Large intestine (tissue), 3 donors: Measurements from ENCODE around the gene GPR75. TPM values are rescaled to one million over a fixed set of nuclear protein-coding genes. Genes with fewer than 3 reads are reported as not detected.
"Not testable (repeated sequence)": the region's sequence is repeated elsewhere in the genome, so short reads cannot be mapped to it uniquely, and the experiment has no call there.

Experiments used
- DNase-seq, 2 donors: peaks; one replicate each; pipeline versions ENCODE4 v3.0.0 to v3.0.0-alpha.2; 2013
- H3K27ac ChIP-seq: one replicate; pipeline ENCODE4 v1.5.1; 2013; ENCODE audit warnings: low read length
- H3K27me3 ChIP-seq: 2 replicates; pipeline ENCODE4 v1.6.1; 2013; ENCODE audit warnings: low read length; ENCODE audit not compliant: control insufficient read depth, insufficient read depth
- H3K36me3 ChIP-seq: 2 replicates; pipeline ENCODE4 v1.6.1; 2013; ENCODE audit warnings: low read length; ENCODE audit not compliant: control insufficient read depth, insufficient read depth
- H3K4me1 ChIP-seq: one replicate; pipeline ENCODE4 v1.6.1; 2013; ENCODE audit warnings: low read length; ENCODE audit not compliant: control insufficient read depth, insufficient read depth
- H3K4me3 ChIP-seq: one replicate; pipeline ENCODE4 v1.5.1; 2013; ENCODE audit warnings: low read length
- H3K9me3 ChIP-seq: one replicate; pipeline ENCODE4 v1.6.1; 2013; ENCODE audit warnings: mild to moderate bottlenecking, low read depth, low read length, moderate library complexity; ENCODE audit not compliant: control insufficient read depth
- WGBS: methylation state at CpG from one replicate; pipeline ENCODE4 v1.1.5; 2013; ENCODE audit warnings: low lambda C conversion rate; ENCODE audit not compliant: insufficient coverage; 5-methylcytosine and 5-hydroxymethylcytosine counted together
- polyA plus RNA-seq: library from polyadenylated mRNA; unstranded; fragments of 120-200 nt; gene quantifications from one replicate; pipeline ENCODE4 v1.2.1, GENCODE V29; 2013

The GPR75 gene
- polyA plus RNA-seq, 1 donor: 3.3 TPM

- WGBS: no CpG with 5 or more reads among the region's 2 CpGs
- no peak overlapping the region for H3K27ac ChIP-seq
- H3K4me1 ChIP-seq: peaks cover 6% of the 10 kb centered on the region
- H3K36me3 ChIP-seq: peaks cover 13% of the 10 kb centered on the region
- no peak overlapping the region for H3K4me3 ChIP-seq
- no peaks in the 10 kb centered on the region for H3K9me3 ChIP-seq
- no peak for DNase-seq
- no peaks in the 10 kb centered on the region for H3K27me3 ChIP-seq
These were observed 3.5 kb downstream of the GPR75 start for GRCh38 chr2:53856272-53856671.

- Histone ChIP-seq H3K27ac (no peak overlapping the region), H3K9me3 (no peaks in the 10 kb centered on the region), H3K36me3 (peaks cover 13% of the 10 kb centered on the region), H3K4me3 (no peak overlapping the region), H3K4me1 (peaks cover 5% of the 10 kb centered on the region), H3K27me3 (no peaks in the 10 kb centered on the region)
- WGBS: no CpG with 5 or more reads among the region's 2 CpGs
- DNase-seq: no peak
These were observed 5.1 kb downstream of the GPR75 start for GRCh38 chr2:53854678-53855077.

GRCh38 chr2:53852532-53852931, 7.2 kb downstream of the GPR75 start:
- Histone ChIP-seq H3K36me3 (peaks cover 13% of the 10 kb centered on the region), H3K4me3 (no peak overlapping the region), H3K27ac (no peak overlapping the region), H3K4me1 (peaks cover 8% of the 10 kb centered on the region), H3K9me3 (no peaks in the 10 kb centered on the region), H3K27me3 (no peaks in the 10 kb centered on the region)
- WGBS: 100% methylated on average over 2 of the region's 4 CpGs
- DNase-seq: no peak

GRCh38 chr2:53851052-53851757, 8.6 kb downstream of the GPR75 start:
- DNase-seq: peak; percentile 56 to 80
- not testable (repeated sequence) for H3K9me3 ChIP-seq, H3K4me3 ChIP-seq, H3K4me1 ChIP-seq, H3K27me3 ChIP-seq
- Histone ChIP-seq H3K27ac (peak overlapping the region; percentile 63), H3K36me3 (peaks cover 13% of the 10 kb centered on the region)
- no CpG with 5 or more reads among the region's 9 CpGs for WGBS

- H3K4me1 ChIP-seq: peaks cover 8% of the 10 kb centered on the region
- H3K27ac ChIP-seq: peak overlapping the region; percentile 37
- H3K9me3 ChIP-seq: no peaks in the 10 kb centered on the region
- H3K36me3 ChIP-seq: peaks cover under 1% of the 10 kb centered on the region
- H3K27me3 ChIP-seq: no peaks in the 10 kb centered on the region
- WGBS: 100% methylated on average over 1 of the region's 2 CpGs
- H3K4me3 ChIP-seq: no peak overlapping the region
- DNase-seq: peak; percentile 37 to 48
These were observed 11.7 kb downstream of the GPR75 start for GRCh38 chr2:53848062-53848461.

GRCh38 chr2:53843595-53843994, 16.2 kb downstream of the GPR75 start:
- H3K27ac ChIP-seq: no peak overlapping the region
- H3K4me3 ChIP-seq: no peak overlapping the region
- H3K36me3 ChIP-seq: no peaks in the 10 kb centered on the region
- H3K27me3 ChIP-seq: no peaks in the 10 kb centered on the region
- H3K9me3 ChIP-seq: no peaks in the 10 kb centered on the region
- 100% methylated on average over 1 of the region's 2 CpGs for WGBS
- H3K4me1 ChIP-seq: peaks cover 2% of the 10 kb centered on the region
- no peak for DNase-seq

- Histone ChIP-seq H3K9me3 (no peaks in the 10 kb centered on the region), H3K4me1 (peaks cover under 1% of the 10 kb centered on the region), H3K36me3 (no peaks in the 10 kb centered on the region), H3K27ac (no peak overlapping the region), H3K27me3 (no peaks in the 10 kb centered on the region), H3K4me3 (no peak overlapping the region)
- no peak for DNase-seq
- WGBS: no CpG with 5 or more reads among the region's 3 CpGs
These were observed 16.9 kb downstream of the GPR75 start for GRCh38 chr2:53842891-53843290.

- H3K4me1 ChIP-seq, H3K9me3 ChIP-seq, H3K4me3 ChIP-seq, H3K27ac ChIP-seq, H3K27me3 ChIP-seq, DNase-seq, H3K36me3 ChIP-seq: not testable (repeated sequence)
- WGBS: 80% methylated on average over 1 of the region's 7 CpGs
These were observed 18.1 kb downstream of the GPR75 start for GRCh38 chr2:53841651-53842050.

- Histone ChIP-seq H3K36me3 (no peaks in the 10 kb centered on the region), H3K4me3 (no peak overlapping the region), H3K4me1 (no peaks in the 10 kb centered on the region), H3K27me3 (no peaks in the 10 kb centered on the region), H3K27ac (no peak overlapping the region), H3K9me3 (no peaks in the 10 kb centered on the region)
- no CpG with 5 or more reads among the region's 1 CpG for WGBS
- no peak for DNase-seq
These were observed 19.2 kb downstream of the GPR75 start for GRCh38 chr2:53840580-53840979.

- WGBS: no CpG with 5 or more reads among the region's 4 CpGs
- not testable (repeated sequence) for H3K27me3 ChIP-seq, H3K36me3 ChIP-seq, H3K4me1 ChIP-seq, DNase-seq, H3K4me3 ChIP-seq, H3K9me3 ChIP-seq, H3K27ac ChIP-seq
These were observed 29.8 kb downstream of the GPR75 start for GRCh38 chr2:53829980-53830290.

- Histone ChIP-seq H3K27me3 (no peaks in the 10 kb centered on the region), H3K4me3 (no peak overlapping the region), H3K27ac (no peak overlapping the region), H3K36me3 (peaks cover 4% of the 10 kb centered on the region), H3K9me3 (no peaks in the 10 kb centered on the region), H3K4me1 (peaks cover 8% of the 10 kb centered on the region)
- DNase-seq: no peak
- WGBS: 100% methylated on average over 3 of the region's 11 CpGs
These were observed 30.3 kb downstream of the GPR75 start for GRCh38 chr2:53829273-53829979.
